Transverse colon (tissue), 3 donors: ENCODE measurements around the gene NFASC.

Source experiments
- EP300 ChIP-seq: sonication (generic); formaldehyde crosslinking; IDR thresholded peaks from one replicate; pipeline ENCODE4 v1.6.1; 2017; ENCODE audit warnings: antibody characterized with exemption, low read depth
- POLR2A ChIP-seq: fragments of 450-650 bp; IDR thresholded peaks from one replicate; pipeline ENCODE4 v1.6.1; 2016; ENCODE audit warnings: antibody characterized with exemption, mild to moderate bottlenecking, moderate library complexity
- POLR2AphosphoS5 ChIP-seq, 3 donors: sonication (generic); formaldehyde crosslinking; IDR thresholded peaks; one replicate each; pipeline ENCODE4 v1.6.1; 2016; ENCODE audit warnings: antibody characterized with exemption in 3 of 3

GRCh38 chr1:204974327-204974726 is 103.7 kb downstream of the NFASC start:
- TF ChIP-seq EP300 (no peak), POLR2AphosphoS5 (IDR thresholded peaks at IDR 0.05) (no peak), POLR2A (no peak)
